Activated T-cell treated with anti-CD3 and anti-CD28 coated beads for 1 hour (primary cell): Measurements from ENCODE around the gene KCNS1.
"Not testable (repeated sequence)": the region's sequence is repeated elsewhere in the genome, so short reads cannot be mapped to it uniquely, and the experiment has no call there.

ENCODE experiments used
- DNase-seq: peaks from one replicate; pipeline ENCODE4 v3.0.0-alpha.2; 2020; ENCODE audit warnings: low read depth

Gene KCNS1

GRCh38 chr20:45077559-45077958 is 23.4 kb downstream of the KCNS1 start:
- no peak for DNase-seq

- DNase-seq, result no peak
These were observed 27.7 kb downstream of the KCNS1 start for GRCh38 chr20:45073221-45073620.

GRCh38 chr20:45072066-45072465 is 28.9 kb downstream of the KCNS1 start:
- DNase-seq, result no peak

- DNase-seq, result no peak
These were observed 29.8 kb downstream of the KCNS1 start for GRCh38 chr20:45070932-45071632.

- no peak for DNase-seq
These were observed 31.7 kb downstream of the KCNS1 start for GRCh38 chr20:45069261-45069660.

- no peak for DNase-seq
These were observed 33.4 kb downstream of the KCNS1 start for GRCh38 chr20:45067558-45067957.

- no peak for DNase-seq
These were observed 33.8 kb downstream of the KCNS1 start for GRCh38 chr20:45067087-45067486.

- no peak for DNase-seq
These were observed 34.6 kb downstream of the KCNS1 start for GRCh38 chr20:45066372-45066771.

- no peak for DNase-seq
These were observed 36.1 kb downstream of the KCNS1 start for GRCh38 chr20:45064812-45065211.

- DNase-seq, result not testable (repeated sequence)
These were observed 37.8 kb downstream of the KCNS1 start for GRCh38 chr20:45063107-45063506.

GRCh38 chr20:45061244-45061643 is 39.7 kb downstream of the KCNS1 start:
- DNase-seq, result no peak

- no peak for DNase-seq
These were observed 40.6 kb downstream of the KCNS1 start for GRCh38 chr20:45060294-45060693.

GRCh38 chr20:45059022-45059728 is 41.8 kb downstream of the KCNS1 start:
- DNase-seq, result no peak

GRCh38 chr20:45058168-45058850 is 42.6 kb downstream of the KCNS1 start:
- DNase-seq, result no peak

GRCh38 chr20:45056473-45057173 is 44.3 kb downstream of the KCNS1 start:
- no peak for DNase-seq

GRCh38 chr20:45055056-45055455 is 45.9 kb downstream of the KCNS1 start:
- DNase-seq, result no peak

GRCh38 chr20:45053430-45054351 is 47.2 kb downstream of the KCNS1 start:
- no peak for DNase-seq

- DNase-seq, result no peak
These were observed 48.1 kb downstream of the KCNS1 start for GRCh38 chr20:45052698-45053429.

GRCh38 chr20:45051204-45052060 is 49.5 kb downstream of the KCNS1 start:
- no peak for DNase-seq
